ENCODE measurements around the gene MYL10. TPM values are rescaled to one million over a fixed set of nuclear protein-coding genes. Genes with fewer than 3 reads are reported as not detected.

MYL10 gene
- total and polyA plus RNA-seq, 2 of the 8 experiments (the other 6 are each of a cell fraction or from before 2014, with no cell fraction given), result 0.18 TPM; not detected in 1

- peak; percentile 63; the same call in 1 of the 2 replicates for TF ChIP-seq MAX (IDR thresholded peaks at IDR 0.05)
- no peak for TF ChIP-seq CBX8 (IDR thresholded peaks at IDR 0.05; ENCODE audit: borderline replicate concordance, low read depth, low read length)
- TF ChIP-seq SIX5 (IDR thresholded peaks at IDR 0.05; ENCODE audit: low read depth, low read length), result no peak
- no peak for TF ChIP-seq TEAD4 (IDR thresholded peaks at IDR 0.05; ENCODE audit: low read depth, low read length)
- peak; percentile 87 for TF ChIP-seq YY1 (IDR thresholded peaks at IDR 0.05; ENCODE audit: low read depth, low read length)
- TF ChIP-seq TAF1 (IDR thresholded peaks at IDR 0.05; ENCODE audit: low read depth, low read length), result peak; percentile 68
- TF ChIP-seq SP1 (IDR thresholded peaks at IDR 0.05; ENCODE audit: low read depth, low read length), result peak; percentile 74
- TF ChIP-seq BCL11A (IDR thresholded peaks at IDR 0.05; ENCODE audit: low read depth in 2 of 2, low read length in 2 of 2), result no peak
- TF ChIP-seq BRCA1 (IDR thresholded peaks at IDR 0.05; ENCODE audit: low read depth, low read length), result no peak
- peak; percentile 58 for TF ChIP-seq ASH2L (IDR thresholded peaks at IDR 0.05; ENCODE audit: low read length)
- TF ChIP-seq JUN (IDR thresholded peaks at IDR 0.05; ENCODE audit: low read depth, low read length), result no peak
- no peak for TF ChIP-seq GABPA (IDR thresholded peaks at IDR 0.05; ENCODE audit: borderline replicate concordance, insufficient read depth, low read length)
- TF ChIP-seq ATF3 (IDR thresholded peaks at IDR 0.05; ENCODE audit: insufficient read depth, low read depth, low read length), result no peak
- no peak for TF ChIP-seq KDM5A (IDR thresholded peaks at IDR 0.05; ENCODE audit: low read length)
- TF ChIP-seq CTCF (IDR thresholded peaks at IDR 0.05; ENCODE audit: control extremely low read depth in 1 of 3, insufficient read depth in 1 of 3, low read depth in 1 of 3, low read length in 3 of 3), result no peak
- TF ChIP-seq SP2 (IDR thresholded peaks at IDR 0.05; ENCODE audit: low read length), result no peak
- no peak for TF ChIP-seq CTBP2 (IDR thresholded peaks at IDR 0.05; ENCODE audit: borderline replicate concordance, insufficient read depth, insufficient read length, low read length)
- TF ChIP-seq RBBP5 (IDR thresholded peaks at IDR 0.05; ENCODE audit: borderline replicate concordance, low read depth, low read length), result no peak
- no peak for TF ChIP-seq RNF2 (IDR thresholded peaks at IDR 0.05; ENCODE audit: borderline replicate concordance, low read depth, low read length, missing control alignments, poor library complexity, severe bottlenecking)
- TF ChIP-seq TCF12 (IDR thresholded peaks at IDR 0.05; ENCODE audit: low read depth, low read length), result peak; percentile 89; the same call in 1 of the 2 replicates
- TF ChIP-seq POLR2A (IDR thresholded peaks at IDR 0.05; ENCODE audit: control extremely low read depth in 1 of 2, low read depth in 2 of 2, low read length in 2 of 2), result peak; percentile 71 to 89
- no peak for TF ChIP-seq RFX5 (IDR thresholded peaks at IDR 0.05; ENCODE audit: borderline replicate concordance, low read depth, low read length)
These were observed 53.9 kb downstream of the MYL10 start (continued) for GRCh38 chr7:101575168-101575567.
